HG03064 (cell line): Measurements from ENCODE around the gene RDH13.
"Not testable (repeated sequence)": the region's sequence is repeated elsewhere in the genome, so short reads cannot be mapped to it uniquely, and the experiment has no call there.

Experiments used
- ATAC-seq: cut with Tn5 transposase; IDR thresholded peaks from one replicate; pipeline ENCODE4 v1.9.1; 2021; ENCODE audit warnings: low read depth; ENCODE audit not compliant: unreplicated experiment

Gene RDH13

GRCh38 chr19:55024111-55024510 is 38.8 kb downstream of the RDH13 start:
- no peak for ATAC-seq

GRCh38 chr19:55020351-55020750 is 42.6 kb downstream of the RDH13 start:
- not testable (repeated sequence) for ATAC-seq

- no peak for ATAC-seq
These were observed 44.3 kb downstream of the RDH13 start for GRCh38 chr19:55018633-55019032.

- no peak for ATAC-seq
These were observed 44.7 kb downstream of the RDH13 start for GRCh38 chr19:55018216-55018615.

- no peak for ATAC-seq
These were observed 46.9 kb downstream of the RDH13 start for GRCh38 chr19:55016017-55016416.

- no peak for ATAC-seq
These were observed 47.8 kb downstream of the RDH13 start for GRCh38 chr19:55015126-55015525.

GRCh38 chr19:55014714-55015113 is 48.2 kb downstream of the RDH13 start:
- no peak for ATAC-seq

GRCh38 chr19:55013596-55013995 is 49.4 kb downstream of the RDH13 start:
- no peak for ATAC-seq

GRCh38 chr19:55012306-55012705 is 50.6 kb downstream of the RDH13 start:
- ATAC-seq: no peak

GRCh38 chr19:55010561-55010960 is 52.4 kb downstream of the RDH13 start:
- ATAC-seq: not testable (repeated sequence)

- not testable (repeated sequence) for ATAC-seq
These were observed 54.2 kb downstream of the RDH13 start for GRCh38 chr19:55008781-55009180.

GRCh38 chr19:55008189-55008588 is 54.8 kb downstream of the RDH13 start:
- not testable (repeated sequence) for ATAC-seq

- not testable (repeated sequence) for ATAC-seq
These were observed 55.4 kb downstream of the RDH13 start for GRCh38 chr19:55007537-55007936.

- not testable (repeated sequence) for ATAC-seq
These were observed 56.2 kb downstream of the RDH13 start for GRCh38 chr19:55006795-55007194.

GRCh38 chr19:55005684-55006488 is 57.1 kb downstream of the RDH13 start:
- ATAC-seq: no peak

GRCh38 chr19:55000761-55001160 is 62.2 kb downstream of the RDH13 start:
- no peak for ATAC-seq

- ATAC-seq: not testable (repeated sequence)
These were observed 64.2 kb downstream of the RDH13 start for GRCh38 chr19:54998751-54999239.

GRCh38 chr19:54995561-54995960 is 67.4 kb downstream of the RDH13 start:
- no peak for ATAC-seq
